Activated T-cell treated with anti-CD3 and anti-CD28 coated beads, Interleukin-2, amount 50 U/mL, for 72 hours (primary cell): ENCODE measurements around the gene CCDC197. TPM values are rescaled to one million over a fixed set of nuclear protein-coding genes. Genes with fewer than 3 reads are reported as not detected.

ENCODE experiments used
- ATAC-seq, 2 donors: fragments of 150-1000 bp; cut with Tn5 transposase; replicated peaks in 1 of 2; 2 replicates each; pipeline ENCODE4 v1.10.0; 2021; ENCODE audit warnings: moderate library complexity in 2 of 2, mild to moderate bottlenecking in 1 of 2
- DNase-seq, 2 donors: peaks; one replicate each; pipeline ENCODE4 v3.0.0; 2021 to 2022; ENCODE audit warnings: mixed read lengths in 1 of 2
- H3K27ac Mint-ChIP-seq: one replicate; pipeline ENCODE4 v1.8.0; 2022; ENCODE audit warnings: mild to moderate bottlenecking, moderate library complexity, mixed read lengths
- H3K27me3 Mint-ChIP-seq: one replicate; pipeline ENCODE4 v1.8.0; 2022; ENCODE audit warnings: low read depth, mixed read lengths
- H3K36me3 Mint-ChIP-seq, 2 donors: one replicate each; pipeline ENCODE4 v1.8.0; 2022; ENCODE audit warnings: mixed read lengths in 2 of 2, mild to moderate bottlenecking in 1 of 2; ENCODE audit not compliant: insufficient read depth in 2 of 2
- H3K4me1 Mint-ChIP-seq: one replicate; pipeline ENCODE4 v1.8.0; 2022; ENCODE audit warnings: low read depth, mixed read lengths
- H3K4me3 Mint-ChIP-seq, 2 donors: one replicate each; pipeline ENCODE4 v1.8.0; 2022; ENCODE audit warnings: mild to moderate bottlenecking in 2 of 2, mixed read lengths in 2 of 2, moderate library complexity in 2 of 2
- H3K9me3 Mint-ChIP-seq, 2 donors: one replicate each; pipeline ENCODE4 v1.8.0; 2022; ENCODE audit warnings: mixed read lengths in 2 of 2
- total RNA-seq, 2 donors: library from RNA; stranded (reverse); gene quantifications; one replicate each; pipeline ENCODE4 v1.2.3, GENCODE V29; 2022

CCDC197 gene
- total RNA-seq, 2 donors from 2014 or later = 1.6 to 2.2 TPM

- Mint-ChIP-seq H3K27me3 (no peaks in the 10 kb centered on the region), H3K4me1 (peaks cover 98% of the 10 kb centered on the region), H3K27ac (peak overlapping the region; percentile 52), H3K9me3 (no peaks in the 10 kb centered on the region), H3K36me3 (peaks cover 6 to 12% of the 10 kb centered on the region in 2 donors), H3K4me3 (peak overlapping the region; percentile 84 to 92)
- DNase-seq (no peak), ATAC-seq (no peak)
Measured at GRCh38 chr14:93957333-93957710, 39.8 kb upstream of the CCDC197 start.

DNA sequence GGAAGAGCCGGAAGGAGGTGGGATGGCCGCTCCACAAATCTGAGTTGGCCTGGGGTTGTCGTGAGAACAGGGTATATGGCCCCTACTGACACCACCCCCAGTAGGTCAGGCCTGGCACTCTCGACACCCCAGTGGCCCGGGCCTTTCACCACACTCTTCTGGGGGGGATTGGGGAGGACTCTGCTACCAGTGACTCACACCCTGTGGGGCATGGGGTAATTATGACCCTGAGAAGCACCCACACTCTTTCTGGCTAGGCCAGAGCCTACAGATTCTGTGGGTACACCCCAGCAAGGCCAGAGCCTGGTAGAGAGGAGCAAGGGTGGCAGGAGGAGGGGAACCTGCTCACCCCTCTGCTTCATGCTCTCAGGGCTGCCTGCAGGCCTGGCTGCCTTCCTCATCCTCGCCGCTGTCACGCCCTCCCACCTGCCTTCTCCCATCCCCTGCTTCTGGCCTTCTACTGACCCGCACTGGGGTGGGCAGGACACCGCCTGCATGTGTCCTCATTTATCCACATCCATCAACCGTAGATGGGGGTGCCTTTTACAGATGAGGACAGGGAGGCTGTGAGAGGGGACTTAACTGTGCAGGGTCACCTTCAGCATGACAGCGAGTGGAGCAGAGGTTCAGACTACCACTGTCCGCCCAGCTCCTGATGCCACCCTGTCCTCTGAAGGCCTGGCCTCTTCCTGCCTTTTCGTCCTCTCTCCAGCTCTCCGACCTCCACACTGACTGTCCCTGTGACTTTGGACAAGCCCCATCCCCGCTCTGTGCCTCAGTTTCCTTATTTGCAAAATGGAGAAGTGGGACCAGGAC, 39.1 kb upstream of the CCDC197 start:
- Mint-ChIP-seq H3K4me3 (peak overlapping the region; percentile 85 to 92), H3K27ac (peak overlapping the region; percentile 99), H3K4me1 (peaks cover 100% of the 10 kb centered on the region)

GRCh38 chr14:93958567-93959238, 38.4 kb upstream of the CCDC197 start:
- DNase-seq (no peak), ATAC-seq (no peak)
- Mint-ChIP-seq H3K4me1 (peaks cover 100% of the 10 kb centered on the region), H3K9me3 (no peaks in the 10 kb centered on the region), H3K27ac (peak overlapping the region; percentile 99), H3K4me3 (peak overlapping the region; percentile 85 to 87), H3K36me3 (peaks cover 6 to 10% of the 10 kb centered on the region in 2 donors), H3K27me3 (no peaks in the 10 kb centered on the region)

More for the DNA sequence above, 39.1 kb upstream of the CCDC197 start:
- H3K9me3 Mint-ChIP-seq = no peaks in the 10 kb centered on the region
- ATAC-seq = no peak
- no peaks in the 10 kb centered on the region for H3K27me3 Mint-ChIP-seq
- H3K36me3 Mint-ChIP-seq = peaks cover 6 to 10% of the 10 kb centered on the region in 2 donors
- DNase-seq = peak in 1 of 2 donors; percentile 52

- Mint-ChIP-seq H3K9me3 (no peaks in the 10 kb centered on the region), H3K27ac (peak overlapping the region; percentile 99), H3K4me3 (peak overlapping the region; percentile 85 to 87), H3K4me1 (peaks cover 100% of the 10 kb centered on the region), H3K36me3 (peaks cover 6 to 10% of the 10 kb centered on the region in 2 donors), H3K27me3 (no peaks in the 10 kb centered on the region)
- ATAC-seq (peak; percentile 80), DNase-seq (peak; percentile 95 to 98)
Measured at GRCh38 chr14:93959239-93960107, 37.6 kb upstream of the CCDC197 start.

DNA sequence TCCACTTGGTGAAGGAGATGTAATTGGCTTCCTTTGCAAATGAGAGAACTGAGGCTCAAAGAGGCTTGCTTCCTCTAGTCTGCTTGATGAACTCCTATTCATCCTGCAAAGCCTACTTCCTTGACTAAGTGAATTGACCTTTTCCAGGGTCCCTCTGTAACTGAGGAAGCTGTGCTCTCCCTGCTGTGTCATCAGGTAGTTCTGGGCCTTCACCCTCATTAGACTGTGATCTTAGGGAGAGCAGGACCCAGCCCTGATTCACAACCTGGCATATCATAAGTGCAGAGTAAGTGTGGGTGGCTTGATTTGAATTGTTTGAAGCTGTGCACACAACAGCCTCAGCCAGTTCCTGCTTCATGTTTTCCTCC, 37.0 kb upstream of the CCDC197 start:
- Mint-ChIP-seq H3K9me3 (peaks cover 6% of the 10 kb centered on the region in 2 donors), H3K27ac (peak overlapping the region; percentile 99), H3K4me3 (peak overlapping the region; percentile 85 to 87), H3K27me3 (no peaks in the 10 kb centered on the region), H3K36me3 (peaks cover 10 to 13% of the 10 kb centered on the region in 2 donors), H3K4me1 (peaks cover 100% of the 10 kb centered on the region)
- ATAC-seq = peak; percentile 16 to 23
- DNase-seq = no peak

DNA sequence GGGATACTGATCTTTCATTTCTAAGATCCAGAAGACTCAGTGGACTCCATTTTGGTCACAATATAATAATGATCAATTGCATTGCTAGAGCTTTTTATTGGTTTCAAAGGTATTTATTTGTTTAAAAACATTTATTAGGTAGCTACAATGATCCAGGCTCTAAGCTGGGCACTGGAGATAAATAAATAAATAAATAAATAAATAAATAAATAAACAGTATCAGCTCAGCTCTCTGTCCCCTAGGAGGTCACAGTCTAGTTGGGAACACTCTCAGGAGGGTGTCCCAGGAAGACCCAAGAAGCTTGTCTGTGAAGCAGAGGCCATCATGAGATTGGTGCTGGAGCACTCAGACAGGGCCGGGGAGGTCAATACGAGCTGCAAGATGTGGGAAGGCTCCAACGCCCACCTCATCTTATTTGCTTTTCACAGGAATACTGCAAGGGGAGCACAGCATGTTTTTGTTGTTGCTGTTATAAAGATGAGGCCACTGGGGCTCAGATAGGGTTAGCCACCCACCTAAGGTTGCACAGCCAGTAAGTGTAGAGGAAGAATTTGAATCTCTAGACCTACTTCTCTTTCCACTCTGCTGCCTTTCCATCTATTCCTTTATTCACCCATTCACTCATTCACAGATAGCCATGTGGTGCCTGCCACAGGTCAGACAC, 36.2 kb upstream of the CCDC197 start:
- H3K4me3 Mint-ChIP-seq = peak overlapping the region; percentile 85 to 87
- ATAC-seq = no peak
- peaks cover 6% of the 10 kb centered on the region in 2 donors for H3K9me3 Mint-ChIP-seq
- peaks cover 100% of the 10 kb centered on the region for H3K4me1 Mint-ChIP-seq
- peak overlapping the region; percentile 99 for H3K27ac Mint-ChIP-seq
- no peaks in the 10 kb centered on the region for H3K27me3 Mint-ChIP-seq
- peaks cover 9 to 14% of the 10 kb centered on the region in 2 donors for H3K36me3 Mint-ChIP-seq
- DNase-seq = no peak

DNA sequence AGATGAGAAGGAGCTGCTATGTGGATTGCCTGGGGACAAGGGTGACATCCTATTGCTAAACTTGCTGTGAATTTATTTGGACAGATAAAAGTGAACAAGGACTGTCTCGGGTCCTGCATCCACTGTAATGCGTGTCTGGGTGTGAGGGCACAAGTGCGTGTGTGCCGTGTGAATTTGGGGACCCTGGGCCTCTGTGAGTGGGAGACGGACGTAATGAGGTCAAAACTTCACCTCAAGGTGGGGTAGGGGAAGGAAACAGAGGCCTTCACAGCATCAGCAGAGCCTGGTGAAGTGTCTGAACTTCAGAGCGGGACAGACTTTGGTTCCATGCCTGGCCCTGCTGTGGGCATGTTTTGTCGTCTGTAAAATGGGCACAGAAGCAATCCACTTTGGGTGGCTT, 35.5 kb upstream of the CCDC197 start:
- Mint-ChIP-seq H3K36me3 (peaks cover 9 to 14% of the 10 kb centered on the region in 2 donors), H3K27me3 (no peaks in the 10 kb centered on the region), H3K4me1 (peaks cover 100% of the 10 kb centered on the region), H3K4me3 (peak overlapping the region; percentile 66 to 72), H3K9me3 (peaks cover 6% of the 10 kb centered on the region in 2 donors), H3K27ac (peak overlapping the region; percentile 58)
- ATAC-seq (no peak), DNase-seq (no peak)

- peaks cover 6% of the 10 kb centered on the region in 2 donors for H3K9me3 Mint-ChIP-seq
- peaks cover 10 to 18% of the 10 kb centered on the region in 2 donors for H3K36me3 Mint-ChIP-seq
- H3K4me1 Mint-ChIP-seq = peaks cover 95% of the 10 kb centered on the region
- DNase-seq (peak; percentile 67 to 72), ATAC-seq (peak; percentile 31 to 32)
- H3K27me3 Mint-ChIP-seq = no peaks in the 10 kb centered on the region
- H3K27ac Mint-ChIP-seq = peak overlapping the region; percentile 85
- H3K4me3 Mint-ChIP-seq = peak overlapping the region; percentile 74 to 75
Measured at GRCh38 chr14:93962701-93963601, 34.1 kb upstream of the CCDC197 start.

DNA sequence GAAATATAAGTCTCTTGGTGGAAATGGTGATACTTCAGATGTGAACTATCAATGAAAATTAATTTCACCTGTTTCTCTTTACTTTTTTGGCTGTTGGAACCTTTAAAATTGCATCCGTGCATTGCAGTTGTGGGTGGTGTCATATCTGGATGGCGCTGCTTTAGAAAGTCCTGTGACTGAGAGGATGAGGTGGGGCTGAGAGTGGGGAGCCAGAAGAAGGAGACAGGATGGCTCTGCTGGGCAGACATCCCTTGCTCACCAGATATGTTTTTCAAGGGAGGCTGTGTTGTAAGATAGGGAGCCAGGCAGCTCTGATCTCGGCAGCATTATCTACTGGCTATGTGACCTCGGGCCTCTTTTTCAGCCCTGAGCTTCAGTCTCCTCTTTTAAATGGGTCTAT, 33.4 kb upstream of the CCDC197 start:
- Mint-ChIP-seq H3K27me3 (no peaks in the 10 kb centered on the region), H3K4me3 (peak overlapping the region; percentile 74 to 75), H3K4me1 (peaks cover 90% of the 10 kb centered on the region), H3K27ac (peak overlapping the region; percentile 85), H3K36me3 (peaks cover 10 to 18% of the 10 kb centered on the region in 2 donors), H3K9me3 (peaks cover 6% of the 10 kb centered on the region in 2 donors)
- DNase-seq = no peak
- no peak for ATAC-seq

GRCh38 chr14:93964281-93964680, 32.8 kb upstream of the CCDC197 start:
- Mint-ChIP-seq H3K27ac (no peak overlapping the region), H3K27me3 (no peaks in the 10 kb centered on the region), H3K4me1 (peaks cover 90% of the 10 kb centered on the region), H3K4me3 (peak overlapping the region; percentile 1 to 75), H3K9me3 (peaks cover 6% of the 10 kb centered on the region in 2 donors), H3K36me3 (peaks cover 10 to 16% of the 10 kb centered on the region in 2 donors)
- no peak for DNase-seq
- ATAC-seq = no peak

DNA sequence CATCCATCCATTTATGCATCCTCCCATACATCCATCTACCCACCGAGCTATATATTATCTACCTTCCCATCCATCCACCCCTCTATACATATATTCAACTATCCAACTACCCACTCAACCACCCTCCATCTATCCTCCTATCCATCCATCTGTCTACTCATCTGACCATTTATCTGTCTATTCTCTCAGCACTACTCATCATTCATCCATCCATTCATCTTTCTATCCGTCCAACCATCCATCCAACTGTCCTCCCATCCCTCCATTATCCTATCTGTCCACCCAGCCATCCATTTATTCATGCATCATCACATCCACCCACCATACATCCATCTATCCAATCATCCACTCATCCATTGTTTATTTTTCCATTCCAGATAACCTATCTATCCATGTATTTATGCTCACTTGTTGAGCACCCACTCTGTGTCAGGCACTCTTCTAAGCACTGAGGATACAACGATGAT, 32.2 kb upstream of the CCDC197 start:
- DNase-seq (no peak), ATAC-seq (no peak)
- H3K27ac Mint-ChIP-seq = peak overlapping the region; percentile 15
- peaks cover 90% of the 10 kb centered on the region for H3K4me1 Mint-ChIP-seq
- peaks cover 10 to 16% of the 10 kb centered on the region in 2 donors for H3K36me3 Mint-ChIP-seq
- H3K27me3 Mint-ChIP-seq = no peaks in the 10 kb centered on the region
- peaks cover 6% of the 10 kb centered on the region in 2 donors for H3K9me3 Mint-ChIP-seq
- H3K4me3 Mint-ChIP-seq = peak overlapping the region; percentile 1 to 75
